LNCaP clone FGC (cell line): ENCODE measurements around the gene RAB31.
"Not testable (repeated sequence)": the region's sequence is repeated elsewhere in the genome, so short reads cannot be mapped to it uniquely, and the experiment has no call there.

Source experiments
- DNase-seq: peaks from one replicate; pipeline ENCODE4 v3.0.0-alpha.2; 2011; ENCODE audit warnings: low read depth
- H3K4me3 ChIP-seq: 2 replicates; pipeline ENCODE4 v1.5.1; 2011; ENCODE audit warnings: mild to moderate bottlenecking, low read depth, low read length, control low read depth
- TF ChIP-seq, protein P1 (sequence below): IDR thresholded peaks from 2 replicates; pipeline ENCODE4 v1.5.1; 2012; ENCODE audit warnings: mild to moderate bottlenecking; ENCODE audit not compliant: control insufficient read depth, insufficient read depth; ENCODE audit errors: extremely low read depth

RAB31 gene

DNA sequence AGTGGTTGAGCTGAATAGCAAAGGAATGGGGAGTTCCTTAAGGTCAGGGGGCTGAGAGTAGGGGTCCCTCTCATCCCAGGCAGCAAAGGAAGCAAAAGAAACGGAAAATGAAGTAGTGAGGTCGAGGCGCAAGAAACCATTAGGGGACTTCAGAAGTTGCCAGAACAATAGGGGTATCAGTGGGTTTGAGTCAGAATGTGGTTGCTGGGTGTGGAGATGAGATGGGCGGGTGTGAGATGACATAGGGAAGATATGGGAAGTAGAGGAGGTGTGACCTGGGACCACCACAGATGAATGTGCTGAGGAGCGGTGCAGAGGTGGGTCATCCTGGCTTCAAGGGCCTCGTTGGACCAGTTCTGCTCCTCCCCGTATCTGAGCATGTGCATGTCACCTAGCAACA lies 192.6 kb downstream of the RAB31 start:
- TF ChIP-seq, protein P1, sequence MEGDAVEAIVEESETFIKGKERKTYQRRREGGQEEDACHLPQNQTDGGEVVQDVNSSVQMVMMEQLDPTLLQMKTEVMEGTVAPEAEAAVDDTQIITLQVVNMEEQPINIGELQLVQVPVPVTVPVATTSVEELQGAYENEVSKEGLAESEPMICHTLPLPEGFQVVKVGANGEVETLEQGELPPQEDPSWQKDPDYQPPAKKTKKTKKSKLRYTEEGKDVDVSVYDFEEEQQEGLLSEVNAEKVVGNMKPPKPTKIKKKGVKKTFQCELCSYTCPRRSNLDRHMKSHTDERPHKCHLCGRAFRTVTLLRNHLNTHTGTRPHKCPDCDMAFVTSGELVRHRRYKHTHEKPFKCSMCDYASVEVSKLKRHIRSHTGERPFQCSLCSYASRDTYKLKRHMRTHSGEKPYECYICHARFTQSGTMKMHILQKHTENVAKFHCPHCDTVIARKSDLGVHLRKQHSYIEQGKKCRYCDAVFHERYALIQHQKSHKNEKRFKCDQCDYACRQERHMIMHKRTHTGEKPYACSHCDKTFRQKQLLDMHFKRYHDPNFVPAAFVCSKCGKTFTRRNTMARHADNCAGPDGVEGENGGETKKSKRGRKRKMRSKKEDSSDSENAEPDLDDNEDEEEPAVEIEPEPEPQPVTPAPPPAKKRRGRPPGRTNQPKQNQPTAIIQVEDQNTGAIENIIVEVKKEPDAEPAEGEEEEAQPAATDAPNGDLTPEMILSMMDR, result no peak
- DNase-seq, result no peak
- H3K4me3 ChIP-seq, result no peak overlapping the region

DNA sequence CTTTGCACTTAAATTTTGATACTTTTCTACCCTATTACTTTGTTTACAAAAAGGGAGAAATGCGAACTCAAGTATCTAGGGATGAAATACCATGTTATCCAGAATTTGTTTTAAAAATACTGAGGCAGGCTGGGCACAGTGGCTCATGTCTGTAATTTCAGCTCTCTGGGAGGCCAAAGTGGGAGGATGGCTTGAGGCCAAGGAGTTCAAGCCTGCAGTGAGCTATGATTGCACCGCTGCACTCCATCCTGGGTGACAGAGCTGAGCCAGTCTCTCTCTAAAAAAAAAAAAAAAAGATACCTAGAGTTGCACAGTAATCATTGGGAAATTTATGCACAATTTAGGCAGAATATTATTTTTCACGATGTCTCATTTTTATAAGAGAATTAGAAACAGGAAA lies 193.3 kb downstream of the RAB31 start:
- DNase-seq, result no peak
- TF ChIP-seq, protein P1, result no peak
- no peak overlapping the region for H3K4me3 ChIP-seq

DNA sequence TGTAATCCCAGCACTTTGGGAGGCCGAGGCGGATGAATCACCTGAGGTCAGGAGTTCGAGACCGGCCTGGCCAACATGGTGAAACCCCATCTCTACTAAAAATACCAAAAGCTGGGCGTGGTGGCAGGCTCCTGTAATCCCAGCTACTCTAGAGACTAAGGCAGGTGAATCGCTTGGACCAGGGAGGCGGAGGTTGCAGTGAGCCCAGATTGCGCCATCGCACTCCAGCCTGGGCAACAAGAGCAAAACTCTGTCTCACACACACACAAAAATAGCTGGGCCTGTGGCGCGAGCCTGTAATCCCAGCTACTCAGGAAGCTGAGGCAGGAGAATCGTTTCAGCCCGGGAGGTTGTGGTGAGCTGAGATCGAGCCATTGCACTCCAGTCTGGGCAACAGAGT lies 194.2 kb downstream of the RAB31 start:
- not testable (repeated sequence) for DNase-seq, H3K4me3 ChIP-seq

DNA sequence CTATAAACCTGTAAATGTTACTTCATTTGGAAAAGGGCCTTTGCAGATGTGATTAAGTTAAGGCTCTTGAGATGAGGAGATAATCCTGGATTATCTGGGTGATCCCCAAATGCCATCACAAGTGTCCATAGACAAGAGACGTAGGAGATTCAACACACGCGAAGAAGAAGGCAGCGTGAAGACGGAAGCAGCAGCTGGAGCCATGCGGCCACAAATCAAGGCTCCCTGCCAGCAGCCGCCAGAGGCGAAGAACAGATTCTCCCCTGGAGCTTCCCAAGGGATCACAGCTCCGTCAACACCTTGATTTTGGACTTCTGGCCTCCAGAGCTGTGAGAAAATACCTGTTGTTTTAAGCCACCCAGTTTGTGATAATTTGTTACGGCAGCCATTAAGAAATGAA lies 194.7 kb downstream of the RAB31 start:
- no peak overlapping the region for H3K4me3 ChIP-seq
- TF ChIP-seq, protein P1, result no peak
- DNase-seq, result no peak

DNA sequence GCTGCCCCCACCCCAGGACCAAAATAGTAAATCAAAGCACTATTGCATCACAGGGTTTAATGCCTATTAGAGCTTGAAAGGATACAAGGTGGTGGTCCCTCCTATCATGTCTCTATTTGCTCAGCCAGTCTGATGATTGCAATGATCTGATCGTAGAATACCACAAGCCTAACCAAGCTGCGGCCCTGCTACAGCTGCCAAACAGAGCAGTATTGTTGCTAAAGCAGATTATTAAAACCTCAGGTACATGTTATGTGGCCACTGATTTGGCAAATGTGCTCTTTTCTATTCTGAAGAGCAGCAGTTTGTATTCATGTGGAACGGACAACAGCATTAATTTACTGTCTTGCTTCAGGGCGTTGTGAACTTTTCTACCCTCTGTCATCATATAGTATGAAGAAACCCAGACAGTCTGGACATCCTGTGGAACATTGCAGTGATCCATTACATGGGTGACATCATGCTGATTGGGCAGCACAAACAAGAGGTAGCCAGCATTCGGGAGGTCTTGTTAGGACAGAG lies 197.4 kb downstream of the RAB31 start:
- no peak for DNase-seq
- H3K4me3 ChIP-seq, result no peak overlapping the region
- TF ChIP-seq, protein P1, result no peak

DNA sequence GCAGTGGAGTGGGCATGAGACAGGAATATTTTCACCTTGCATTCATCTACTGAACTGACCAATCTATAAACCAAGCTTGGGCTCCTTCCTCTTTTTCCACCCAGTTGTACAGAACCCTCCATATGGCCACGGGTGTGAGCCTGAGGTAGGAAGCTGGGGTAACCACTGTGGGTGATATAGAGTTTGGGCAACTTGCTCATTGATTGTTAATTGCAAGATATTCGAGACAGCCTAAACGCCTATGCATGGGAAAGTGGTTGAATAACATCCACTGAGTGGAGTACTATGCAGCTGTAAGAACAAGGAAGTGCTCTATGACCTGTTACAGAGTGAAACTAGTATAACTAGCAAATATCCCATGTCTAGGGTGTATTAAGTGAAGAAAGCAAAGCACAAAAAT lies 198.4 kb downstream of the RAB31 start:
- no peak overlapping the region for H3K4me3 ChIP-seq
- TF ChIP-seq, protein P1, result no peak
- DNase-seq, result no peak

DNA sequence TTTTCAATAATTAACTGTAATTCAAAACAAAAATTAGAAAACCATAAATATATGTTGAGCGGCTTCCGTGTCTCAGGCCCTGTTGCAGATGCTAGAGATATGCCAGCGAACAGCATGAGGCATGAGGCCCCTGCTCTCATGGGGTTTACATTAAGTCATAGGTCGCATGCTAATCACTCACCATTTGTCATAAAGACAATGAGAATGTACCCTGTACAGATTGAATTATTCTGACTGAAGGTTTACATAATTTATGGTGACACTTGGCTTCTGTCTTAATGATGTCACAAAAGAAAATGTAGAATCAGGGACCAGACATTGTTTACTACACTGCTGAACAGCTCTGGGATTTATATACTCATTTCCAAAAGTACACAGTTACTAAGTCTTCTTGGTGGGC lies 199.8 kb downstream of the RAB31 start:
- H3K4me3 ChIP-seq, result no peak overlapping the region
- TF ChIP-seq, protein P1, result no peak
- no peak for DNase-seq
